ENCODE results near the gene UNC5CL. TPM values are rescaled to one million over a fixed set of nuclear protein-coding genes. Genes with fewer than 3 reads are reported as not detected.

UNC5CL gene
- total RNA-seq, 1 experiment from 2014 or later = 2.2 TPM

GRCh38 chr6:41014780-41015179 is 24.2 kb downstream of the UNC5CL start:
- DNase-seq (ENCODE audit: low read depth, low spot score) (no peak), ATAC-seq (no peak)
- Histone ChIP-seq H3K9ac (ENCODE audit: low read length) (no peak overlapping the region), H3K27me3 (ENCODE audit: insufficient read depth, low read length) (no peaks in the 10 kb centered on the region), H3K4me1 (ENCODE audit: control insufficient read depth in 1 of 2, insufficient read depth in 2 of 2, low read length in 2 of 2) (no peaks in the 10 kb centered on the region), H3K36me3 (ENCODE audit: control insufficient read depth in 1 of 2, insufficient read depth in 2 of 2, low read length in 2 of 2) (no peaks in the 10 kb centered on the region), H4K20me1 (ENCODE audit: insufficient read depth) (no peaks in the 10 kb centered on the region), H3K4me2 (ENCODE audit: low read length) (no peak overlapping the region), H3K4me3 (replicated peaks in 1 of 2; ENCODE audit: low read depth in 1 of 2, low read length in 2 of 2) (no peak overlapping the region), H3K9me2 (ENCODE audit: insufficient read depth) (no peaks in the 10 kb centered on the region), H3K79me2 (ENCODE audit: insufficient read depth, low read length) (no peaks in the 10 kb centered on the region), H3K9me3 (ENCODE audit: control insufficient read depth in 1 of 2, insufficient read depth in 1 of 2, low read depth in 1 of 2, low read length in 2 of 2) (no peaks in the 10 kb centered on the region), H2AFZ (ENCODE audit: low read depth, low read length, poor library complexity, severe bottlenecking) (no peak overlapping the region), H3K27ac (ENCODE audit: low read depth, low read length) (no peak overlapping the region)
- intact Hi-C loops (cut with micrococcal nuclease) = no loop called here
- POLR2A ChIA-PET = no interaction called here
- TF ChIP-seq POLR2A (IDR thresholded peaks at IDR 0.05; ENCODE audit: borderline replicate concordance, extremely low read depth, insufficient read depth, insufficient read length) = no peak
- TF ChIP-seq EZH2phosphoT487 (IDR thresholded peaks at IDR 0.05; ENCODE audit: borderline replicate concordance) = no peak
- TF ChIP-seq YY1 (IDR thresholded peaks at IDR 0.05; ENCODE audit: extremely low read depth, insufficient replicate concordance, low read depth, low read length) = no peak
- TF ChIP-seq RAD21 (IDR thresholded peaks at IDR 0.05; ENCODE audit: low read depth) = no peak
- TF ChIP-seq SP1 (IDR thresholded peaks at IDR 0.05; ENCODE audit: low read depth) = no peak
- TF ChIP-seq TCF7L2 (IDR thresholded peaks at IDR 0.05; ENCODE audit: borderline replicate concordance, extremely low read depth, insufficient read depth, insufficient read length) = no peak
- CTCF ChIA-PET = interaction anchor here (1.0 kb wide), 1 partner anchor 10 kb away, joined by 3 read pairs; no protein-coding TSS in a partner anchor
- RAD21 ChIA-PET (ENCODE audit: low non-redundant PET in 1 of 2, low total read pairs in 2 of 2, uncharacterized antibody in 2 of 2, unreplicated experiment in 2 of 2) = no interaction called here
- BruUV-seq (replicated peaks) = no TSS peak

- ChIA-PET RAD21 (ENCODE audit: low non-redundant PET in 1 of 2, low total read pairs in 2 of 2, uncharacterized antibody in 2 of 2, unreplicated experiment in 2 of 2) (no interaction called here), POLR2A (no interaction called here), CTCF (no interaction called here)
- H3K9me2 ChIP-seq (ENCODE audit: insufficient read depth) = no peaks in the 10 kb centered on the region
- intact Hi-C loops (cut with micrococcal nuclease) = no loop called here
- no peaks in the 10 kb centered on the region for H4K20me1 ChIP-seq (ENCODE audit: insufficient read depth)
- H3K36me3 ChIP-seq (ENCODE audit: control insufficient read depth in 1 of 2, insufficient read depth in 2 of 2, low read length in 2 of 2) = no peaks in the 10 kb centered on the region
- no peaks in the 10 kb centered on the region for H3K79me2 ChIP-seq (ENCODE audit: insufficient read depth, low read length)
- H3K9ac ChIP-seq (ENCODE audit: low read length) = no peak overlapping the region
- no peak overlapping the region for H3K4me3 ChIP-seq (replicated peaks in 1 of 2; ENCODE audit: low read depth in 1 of 2, low read length in 2 of 2)
- H3K4me1 ChIP-seq (ENCODE audit: control insufficient read depth in 1 of 2, insufficient read depth in 2 of 2, low read length in 2 of 2) = no peaks in the 10 kb centered on the region
- no TSS peak for BruUV-seq (replicated peaks)
- no peaks in the 10 kb centered on the region for H3K27me3 ChIP-seq (ENCODE audit: insufficient read depth, low read length)
- ATAC-seq (no peak), DNase-seq (ENCODE audit: low read depth, low spot score) (no peak)
- H3K27ac ChIP-seq (ENCODE audit: low read depth, low read length) = no peak overlapping the region
- H3K9me3 ChIP-seq (ENCODE audit: control insufficient read depth in 1 of 2, insufficient read depth in 1 of 2, low read depth in 1 of 2, low read length in 2 of 2) = no peaks in the 10 kb centered on the region
- no peak overlapping the region for H3K4me2 ChIP-seq (ENCODE audit: low read length)
- no peak overlapping the region for H2AFZ ChIP-seq (ENCODE audit: low read depth, low read length, poor library complexity, severe bottlenecking)
- TF ChIP-seq ATF3 (IDR thresholded peaks at IDR 0.05) = no peak
- no peak for TF ChIP-seq RAD21 (IDR thresholded peaks at IDR 0.05; ENCODE audit: low read depth)
- TF ChIP-seq CBX3 (IDR thresholded peaks at IDR 0.05; ENCODE audit: low read depth) = no peak
- no peak for TF ChIP-seq ZNF274 (IDR thresholded peaks at IDR 0.05; ENCODE audit: low read depth, low read length)
- TF ChIP-seq SIN3A (IDR thresholded peaks at IDR 0.05; ENCODE audit: low read depth) = no peak
- TF ChIP-seq SRF (IDR thresholded peaks at IDR 0.05; ENCODE audit: low read depth) = no peak
- TF ChIP-seq CEBPB (IDR thresholded peaks at IDR 0.05; ENCODE audit: low read depth) = no peak
- no peak for TF ChIP-seq POLR2AphosphoS5 (IDR thresholded peaks at IDR 0.05; ENCODE audit: low read depth, low read length)
- no peak for TF ChIP-seq FOSL1 (IDR thresholded peaks at IDR 0.05; ENCODE audit: low read depth)
- TF ChIP-seq CTCF (IDR thresholded peaks at IDR 0.05 in 2 of 3, conservative IDR thresholded peaks at IDR 0.05 in 1 of 3; ENCODE audit: borderline replicate concordance in 1 of 3, insufficient read depth in 1 of 3, low read depth in 2 of 3, low read length in 2 of 3) = no peak
- TF ChIP-seq EGR1 (IDR thresholded peaks at IDR 0.05; ENCODE audit: low read depth) = no peak
- no peak for TF ChIP-seq SP1 (IDR thresholded peaks at IDR 0.05; ENCODE audit: low read depth)
Measured at GRCh38 chr6:41013466-41014153, 25.4 kb downstream of the UNC5CL start.
